GM18870 (cell line): ENCODE data around the gene TMEM164.

ENCODE experiments used
- ATAC-seq: cut with Tn5 transposase; IDR thresholded peaks from one replicate; pipeline ENCODE4 v1.9.1; 2021; ENCODE audit warnings: moderate library complexity; ENCODE audit not compliant: unreplicated experiment

TMEM164 gene

DNA sequence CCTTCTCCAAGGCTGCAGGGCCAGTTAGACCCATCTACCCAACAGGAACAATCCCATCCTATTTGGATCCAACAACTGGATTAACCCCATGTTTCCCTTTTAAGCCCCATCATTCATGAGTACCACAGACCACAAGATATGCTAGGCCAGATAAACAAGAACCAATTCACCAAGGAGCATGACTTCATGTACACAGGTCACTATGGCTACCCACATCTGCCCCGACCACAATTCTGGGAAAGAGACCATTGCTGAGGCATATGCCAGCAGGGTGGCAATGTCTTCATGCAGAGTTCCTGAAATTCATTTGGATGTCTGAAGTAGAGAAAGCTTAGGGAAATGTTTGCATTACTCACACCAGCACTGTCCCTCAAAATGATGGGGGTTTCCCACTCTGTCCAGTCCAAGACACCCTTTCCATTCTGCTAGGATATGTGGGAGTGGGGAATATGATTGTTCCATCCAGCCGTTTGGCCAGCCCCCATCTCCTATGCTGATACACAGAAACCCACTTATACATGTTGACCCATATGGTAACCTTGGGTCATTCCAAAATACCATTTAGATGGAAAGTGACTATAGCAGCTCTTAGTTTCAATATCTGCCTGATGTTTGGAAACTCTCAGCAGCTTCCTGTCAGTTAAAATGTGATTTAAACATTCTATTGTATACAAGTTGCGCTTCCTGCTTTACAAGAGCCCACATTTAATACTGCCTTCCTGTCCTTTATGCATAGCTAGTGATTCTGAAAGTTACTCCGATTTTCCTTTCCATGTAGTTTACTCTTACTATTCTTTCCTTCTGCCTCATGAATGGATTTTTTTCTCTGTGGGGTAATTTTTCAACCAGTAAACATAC, 186.0 kb downstream of the TMEM164 start:
- ATAC-seq = no peak

DNA sequence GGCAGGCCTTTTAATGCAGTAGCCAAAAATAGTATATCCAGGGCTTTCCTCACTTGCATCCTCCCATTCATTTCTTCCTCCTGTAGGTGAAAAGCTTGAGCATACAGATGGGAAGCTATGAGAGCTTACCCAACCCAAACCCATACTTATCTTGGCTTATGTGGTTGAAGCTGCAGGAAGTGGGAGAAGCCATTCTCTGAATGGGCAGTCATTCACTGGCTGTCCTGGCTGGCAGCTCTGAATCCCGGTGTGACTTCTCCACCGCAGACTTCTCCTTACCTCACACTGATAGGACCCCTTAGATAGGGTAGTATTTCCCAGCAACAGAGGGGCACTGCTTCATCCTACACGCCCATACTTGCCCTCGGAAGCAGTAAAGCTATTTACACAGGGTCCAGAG, 189.6 kb downstream of the TMEM164 start:
- ATAC-seq = no peak

DNA sequence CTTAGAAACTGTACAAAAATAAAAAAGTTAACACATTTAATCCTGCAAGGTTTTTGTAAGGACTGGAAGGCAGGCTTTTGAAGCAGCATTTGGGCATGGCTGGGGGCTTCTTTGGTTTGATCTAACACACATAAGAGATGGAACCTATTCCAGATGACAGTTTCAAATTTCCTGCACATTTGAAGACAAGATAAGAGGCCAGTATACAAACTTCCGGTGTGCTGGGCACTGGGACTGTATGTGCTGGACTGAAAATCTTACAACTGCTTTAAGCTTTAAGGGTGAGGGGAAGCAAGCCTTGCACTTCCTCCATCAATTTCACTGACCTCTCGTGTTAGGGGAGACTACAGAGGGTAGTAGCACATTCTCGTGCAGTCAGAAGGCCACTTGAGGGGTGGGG, 192.1 kb downstream of the TMEM164 start:
- no peak for ATAC-seq

DNA sequence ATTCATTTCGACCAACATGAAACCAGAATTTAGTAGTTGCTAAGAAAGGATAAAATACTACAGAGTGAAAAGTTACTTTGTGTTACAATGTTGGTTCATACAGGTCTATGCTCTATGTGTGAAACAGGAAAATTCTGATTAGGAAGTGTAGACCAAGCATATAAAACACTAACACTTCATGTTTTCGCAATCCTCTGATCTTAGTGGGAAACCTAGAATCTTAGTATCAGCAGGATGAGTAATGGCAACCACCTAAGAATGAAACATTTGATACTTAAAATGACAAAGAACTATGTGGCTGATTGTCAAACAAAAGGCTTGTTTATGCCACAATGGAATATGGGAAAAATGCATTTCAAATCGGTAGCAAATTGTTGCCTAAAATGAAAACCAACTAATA, 198.9 kb downstream of the TMEM164 start:
- no peak for ATAC-seq

DNA sequence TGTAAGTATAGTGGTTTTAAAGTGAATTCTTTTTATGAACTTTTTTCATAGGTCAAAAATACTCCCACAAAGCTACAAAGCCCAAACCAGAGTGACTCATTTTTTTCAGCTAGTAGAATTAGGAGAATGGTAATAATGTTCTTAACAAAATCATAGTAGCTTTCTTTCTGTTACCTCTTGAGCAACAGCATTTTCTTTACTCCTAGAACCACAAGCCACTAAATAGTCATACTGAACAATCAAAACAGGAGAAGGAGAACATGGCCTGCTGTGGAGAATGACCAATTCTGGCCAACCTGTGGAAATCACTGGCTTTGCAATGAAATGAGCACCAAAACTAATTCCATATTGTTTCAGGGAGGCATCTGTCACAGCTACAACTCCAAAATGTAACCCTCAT, 202.1 kb downstream of the TMEM164 start:
- ATAC-seq = no peak

DNA sequence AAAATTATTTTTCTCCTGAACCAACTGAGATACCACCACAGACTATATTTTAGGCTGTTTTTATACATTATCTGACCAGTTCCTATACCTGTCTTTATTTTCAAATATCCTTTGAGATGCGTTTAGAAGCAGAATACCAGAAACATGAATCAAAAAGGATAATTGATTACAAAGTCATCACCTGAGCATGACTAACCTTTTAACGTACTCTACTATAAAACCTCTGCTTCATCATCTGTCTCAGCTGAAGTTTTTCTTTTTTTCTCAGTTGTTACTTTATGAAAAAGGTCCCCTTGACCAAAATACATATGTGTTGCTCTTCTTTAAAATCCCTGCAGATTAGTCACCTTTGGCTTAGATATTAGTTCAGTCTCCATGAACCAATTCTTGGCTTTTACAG, 205.2 kb downstream of the TMEM164 start:
- ATAC-seq = no peak

DNA sequence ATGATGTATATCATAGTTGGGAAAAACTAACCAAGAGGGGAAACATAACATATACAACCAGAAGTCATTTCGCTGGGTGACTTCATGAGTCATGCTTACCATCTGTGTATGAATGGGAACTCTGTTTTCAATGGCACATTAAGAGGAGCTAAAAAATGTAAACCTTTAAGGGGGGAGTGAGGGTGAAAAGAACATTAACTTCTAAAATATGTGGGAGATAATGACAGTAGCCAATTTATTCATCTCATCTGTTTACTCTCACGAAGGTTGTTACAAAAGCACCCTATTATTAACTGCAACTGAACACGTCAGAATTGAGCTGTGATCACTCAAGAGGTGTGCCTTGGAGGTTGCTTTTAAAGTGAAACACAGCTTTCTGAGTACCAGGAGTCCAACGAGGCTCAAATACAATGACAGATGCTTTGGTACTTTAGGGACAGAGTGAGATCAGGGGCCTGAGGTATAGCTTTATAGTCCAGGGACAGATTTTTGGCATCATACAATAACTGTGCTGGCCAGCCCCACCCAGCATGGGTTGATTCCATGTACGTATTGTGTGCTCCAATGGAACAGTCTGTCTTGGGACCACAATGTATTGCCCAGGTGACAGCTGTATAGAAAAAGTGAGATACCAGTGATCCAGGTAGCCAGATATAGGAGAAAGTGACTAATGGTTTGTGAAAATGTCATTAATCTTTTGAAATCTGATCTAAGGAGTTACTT, 207.7 kb downstream of the TMEM164 start:
- ATAC-seq = no peak

DNA sequence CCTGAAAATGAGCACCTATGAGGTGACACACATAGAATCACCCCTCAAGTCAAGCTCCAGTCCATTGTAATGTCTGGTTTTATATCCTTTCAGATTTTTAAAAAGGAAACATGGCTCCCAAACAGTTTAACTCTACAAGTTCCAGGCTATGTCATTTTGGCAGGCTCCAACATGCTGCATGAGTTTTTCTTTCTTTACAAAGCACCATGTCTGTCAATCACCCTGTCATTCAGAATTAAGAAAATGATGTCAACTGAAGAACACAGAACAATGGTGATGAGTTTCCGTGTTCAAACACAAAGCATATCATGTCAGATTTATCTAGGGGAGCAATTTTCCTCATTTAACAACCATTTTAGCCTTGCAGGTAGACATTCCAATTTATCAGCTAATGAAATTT, 208.4 kb downstream of the TMEM164 start:
- ATAC-seq = no peak

DNA sequence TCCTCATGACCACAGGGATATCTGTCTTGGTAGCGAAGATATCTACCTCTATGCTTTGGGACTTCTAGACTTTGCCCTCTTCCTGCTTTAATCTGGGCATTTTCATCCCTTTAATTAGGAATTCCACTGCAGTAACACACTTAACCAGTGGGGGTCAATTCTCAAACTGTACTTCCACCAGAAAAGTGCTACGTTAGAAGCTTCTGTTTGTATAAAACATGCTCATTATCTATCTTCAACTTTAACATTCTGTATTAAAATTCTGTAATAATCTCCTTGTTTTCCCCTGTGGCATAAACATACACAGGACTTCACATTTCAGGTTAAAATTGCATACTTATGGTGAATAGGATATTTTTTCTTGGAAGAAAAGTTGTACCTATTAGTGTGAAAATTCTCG, 209.4 kb downstream of the TMEM164 start:
- ATAC-seq = no peak

DNA sequence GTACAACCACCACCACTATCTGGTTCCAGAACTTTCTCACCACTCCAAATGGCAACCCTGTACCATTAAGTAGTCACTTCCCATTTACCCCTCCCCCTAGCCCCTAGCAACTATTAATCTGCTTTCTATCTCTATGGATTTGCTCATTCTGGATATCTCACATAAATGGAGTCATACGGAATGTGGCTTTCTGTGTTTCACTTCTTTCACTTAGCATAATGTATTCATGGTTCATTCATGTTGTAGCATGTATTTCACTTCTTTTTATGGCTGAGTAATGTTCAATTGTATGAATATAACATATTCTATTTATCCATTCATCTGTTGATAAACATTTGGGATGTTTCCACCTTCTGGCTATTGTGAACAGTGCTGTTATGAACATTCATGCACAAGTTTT, 210.3 kb downstream of the TMEM164 start:
- no peak for ATAC-seq

DNA sequence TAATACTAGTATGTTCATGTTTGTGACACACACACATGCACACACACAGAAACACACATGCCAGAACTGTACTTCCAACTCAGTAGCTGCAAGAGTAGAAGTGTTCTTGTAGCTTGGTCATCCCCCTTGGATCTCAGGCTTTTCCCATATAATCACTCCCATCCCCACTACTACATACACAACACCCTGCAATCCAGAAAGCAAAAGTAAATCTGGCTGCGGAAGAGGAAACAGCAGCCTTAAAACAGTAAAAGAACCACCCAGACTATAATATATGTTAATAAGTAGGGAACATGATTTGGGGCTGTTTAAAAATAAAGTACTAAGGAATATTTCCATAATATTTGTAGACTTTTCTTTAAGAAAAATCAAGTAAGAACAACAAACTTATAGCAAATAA, 211.8 kb downstream of the TMEM164 start:
- no peak for ATAC-seq

DNA sequence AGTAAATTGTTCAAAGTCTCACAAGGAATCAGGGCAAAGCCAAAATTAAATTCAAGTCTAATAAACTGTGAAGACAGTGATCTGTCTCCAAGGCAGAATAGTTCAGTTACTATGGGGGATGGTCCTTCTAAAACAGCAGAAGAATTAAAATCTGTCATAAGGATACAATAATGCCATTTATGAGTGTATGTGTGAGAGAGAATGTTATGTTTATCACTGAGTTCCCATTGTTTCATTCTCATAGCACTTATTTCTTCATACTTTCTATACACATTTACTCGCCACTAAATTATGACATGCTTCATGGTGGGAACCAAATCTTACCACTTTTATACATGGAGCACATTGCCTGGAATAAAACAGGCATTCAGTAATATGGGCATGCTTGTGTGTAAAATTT, 212.5 kb downstream of the TMEM164 start:
- ATAC-seq = no peak

DNA sequence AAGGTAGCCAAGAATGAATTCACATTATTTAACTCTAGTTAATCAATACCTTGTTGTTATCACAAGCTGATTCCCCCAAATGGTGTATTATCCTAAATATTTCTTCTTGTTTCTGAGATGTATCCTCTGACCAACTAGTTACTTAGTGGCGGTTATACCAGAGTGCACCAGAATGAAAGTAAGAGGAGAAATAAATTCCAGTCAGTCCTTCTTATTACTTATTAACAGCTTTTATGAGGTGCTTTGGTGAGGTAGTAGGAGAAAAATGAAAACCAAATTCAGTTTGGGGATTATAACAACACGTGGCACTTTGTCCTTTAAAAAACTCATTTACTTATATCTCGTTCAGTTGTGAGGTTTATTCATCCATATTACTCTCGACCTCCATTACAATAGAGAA, 213.1 kb downstream of the TMEM164 start:
- ATAC-seq = no peak

DNA sequence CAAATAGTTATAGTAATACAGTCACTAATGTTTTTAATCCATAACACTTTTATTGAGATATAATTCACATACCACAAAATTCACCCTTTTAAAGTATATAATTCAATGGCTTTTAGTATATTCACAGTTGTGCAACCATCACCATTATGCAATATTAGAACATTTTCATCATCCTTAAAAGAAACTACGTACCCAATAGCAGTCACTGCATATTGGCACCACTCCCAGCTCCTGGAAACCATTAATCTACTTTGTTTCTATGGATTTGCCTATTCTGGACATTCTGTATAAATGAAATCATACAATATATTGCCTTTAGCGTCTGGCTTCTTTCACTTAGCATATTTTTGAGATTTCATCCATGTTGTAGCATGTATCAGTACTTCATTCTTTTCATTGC, 215.7 kb downstream of the TMEM164 start:
- no peak for ATAC-seq

DNA sequence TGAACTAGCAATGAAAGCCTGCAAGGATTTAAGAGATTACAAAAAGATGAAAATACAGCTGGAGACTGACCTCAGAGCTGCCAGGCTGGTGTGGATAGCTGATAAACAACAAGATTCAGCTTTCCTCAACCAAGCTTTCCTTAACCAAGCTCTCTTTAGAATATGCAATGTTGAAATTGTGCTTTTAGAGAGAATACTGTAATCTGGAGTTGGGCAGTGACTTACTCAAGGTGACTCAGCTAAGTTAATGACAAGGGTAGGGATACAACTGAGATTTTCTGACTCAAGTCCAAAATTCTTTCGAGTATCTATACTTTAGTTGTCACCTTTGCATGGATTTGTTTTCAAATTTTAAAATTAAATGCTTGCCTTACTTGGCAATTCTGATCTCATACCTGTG, 217.0 kb downstream of the TMEM164 start:
- no peak for ATAC-seq

DNA sequence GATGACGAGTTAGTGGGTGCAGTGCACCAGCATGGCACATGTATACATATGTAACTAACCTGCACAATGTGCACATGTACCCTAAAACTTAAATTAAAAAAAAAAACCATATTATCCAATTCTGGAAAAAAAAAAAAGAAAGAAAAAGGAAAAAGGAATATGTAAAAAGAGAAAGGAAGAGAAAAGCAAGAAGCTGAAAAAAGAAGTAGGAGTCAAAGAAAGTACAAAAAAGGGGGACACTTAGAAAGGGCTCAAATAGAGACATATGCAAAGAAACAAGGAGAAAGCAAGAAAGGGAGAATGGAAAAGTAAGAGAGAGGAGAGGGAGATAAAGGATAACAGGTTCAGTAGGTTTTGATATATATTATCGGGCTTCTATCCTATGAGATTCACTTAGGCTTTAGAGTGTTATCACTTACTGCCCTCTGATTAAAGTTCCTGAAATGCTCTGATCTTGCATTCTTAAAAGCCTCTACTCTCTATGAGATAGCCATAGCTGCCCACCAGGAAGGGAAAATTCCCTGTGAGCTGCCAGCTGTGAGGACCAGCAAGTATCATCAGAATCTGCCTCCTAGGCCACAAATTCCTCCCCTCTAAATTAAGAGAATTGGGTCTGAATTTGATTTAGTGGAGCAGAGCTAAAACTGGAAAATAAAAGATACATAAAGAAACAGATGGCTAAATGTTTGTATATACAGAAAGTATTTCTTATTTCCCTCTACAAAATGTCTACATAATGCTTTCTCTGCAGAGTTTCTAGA, 219.8 kb downstream of the TMEM164 start:
- no peak for ATAC-seq

DNA sequence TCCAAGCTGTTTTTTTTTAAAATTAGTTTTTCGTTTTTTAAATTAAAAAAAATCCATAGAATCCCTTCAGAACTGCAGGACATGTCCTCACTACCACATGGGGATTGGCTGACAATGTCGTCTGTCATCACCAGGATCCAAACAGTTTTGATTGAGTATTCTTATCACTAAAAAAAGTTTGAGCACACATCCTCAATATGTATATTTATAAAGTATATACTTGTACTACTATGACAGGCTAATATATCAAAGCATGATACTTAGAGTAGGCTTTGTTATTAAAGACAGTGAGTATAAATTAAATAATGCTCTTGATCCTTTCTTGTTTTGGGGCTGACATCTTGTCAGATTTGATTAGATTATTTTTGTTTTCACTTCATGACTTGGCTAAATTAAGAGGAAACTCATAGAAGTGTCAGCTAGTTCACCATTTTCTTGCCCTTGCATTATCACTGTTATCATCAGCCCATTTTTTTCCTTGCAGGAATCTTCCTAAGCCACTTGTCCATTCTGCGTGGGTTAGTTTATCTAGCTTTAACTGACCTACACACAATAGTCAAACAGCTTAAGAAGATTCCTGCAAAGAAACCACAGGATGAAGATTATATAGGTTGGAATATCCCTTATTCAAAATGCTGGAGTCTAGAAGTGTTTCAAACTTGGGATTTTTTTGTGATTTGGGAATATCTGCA, 222.2 kb downstream of the TMEM164 start:
- ATAC-seq = no peak

DNA sequence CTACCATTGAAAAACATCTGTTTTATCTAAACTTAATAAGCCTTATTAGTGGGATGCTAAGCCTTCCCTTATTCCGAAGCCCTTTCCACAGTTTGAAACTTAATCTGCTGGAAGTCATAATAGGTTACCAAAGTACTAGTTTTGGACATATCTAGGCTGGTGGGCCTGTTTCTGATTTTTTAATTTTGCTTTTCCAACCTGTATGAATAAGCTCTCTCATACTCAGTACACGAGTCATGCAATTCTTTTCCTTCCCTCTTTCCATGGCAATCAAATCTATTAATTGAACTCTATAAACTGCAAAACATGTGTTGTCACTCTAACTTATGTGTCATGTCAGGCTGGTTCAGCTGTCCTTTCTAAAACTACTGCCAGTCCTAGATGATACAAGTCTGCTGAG, 224.0 kb downstream of the TMEM164 start:
- ATAC-seq = no peak
